H9 (cell line): ENCODE data around the gene ST3GAL6. TPM values are rescaled to one million over a fixed set of nuclear protein-coding genes. Genes with fewer than 3 reads are reported as not detected.

Experiments used
- DNase-seq: peaks from one replicate; pipeline ENCODE4 v3.0.0-alpha.2; 2017
- H2AFZ ChIP-seq: one replicate; pipeline ENCODE4 v1.6.1; 2013; ENCODE audit warnings: mild to moderate bottlenecking, low read length, control low read depth, moderate library complexity
- H2AK5ac ChIP-seq: 2 replicates; pipeline ENCODE4 v1.6.1; 2013; ENCODE audit warnings: low read length, control low read depth, mixed read lengths; ENCODE audit not compliant: insufficient read length
- H2BK120ac ChIP-seq: one replicate; pipeline ENCODE4 v1.6.1; 2013; ENCODE audit warnings: low read depth, mild to moderate bottlenecking, low read length, control low read depth, inconsistent platforms; ENCODE audit not compliant: poor library complexity, severe bottlenecking
- H2BK12ac ChIP-seq: 2 replicates; pipeline ENCODE4 v1.6.1; 2013; ENCODE audit warnings: low read length, control low read depth, mixed read lengths, low read depth; ENCODE audit not compliant: insufficient read length
- H2BK15ac ChIP-seq: 2 replicates; pipeline ENCODE4 v1.6.1; 2013; ENCODE audit warnings: low read depth, low read length, control low read depth
- H2BK20ac ChIP-seq: one replicate; pipeline ENCODE4 v1.6.1; 2013; ENCODE audit warnings: low read depth, mild to moderate bottlenecking, low read length, control low read depth, inconsistent platforms; ENCODE audit not compliant: poor library complexity, severe bottlenecking
- H2BK5ac ChIP-seq: 2 replicates; pipeline ENCODE4 v1.6.1; 2013; ENCODE audit warnings: low read length, control low read depth, mixed read lengths; ENCODE audit not compliant: insufficient read length
- H3K14ac ChIP-seq: 2 replicates; pipeline ENCODE4 v1.6.1; 2013; ENCODE audit warnings: low read length, control low read depth; ENCODE audit not compliant: insufficient read depth
- H3K18ac ChIP-seq: 2 replicates; pipeline ENCODE4 v1.6.1; 2013; ENCODE audit warnings: low read depth, mild to moderate bottlenecking, mixed read lengths, low read length, control low read depth; ENCODE audit not compliant: insufficient read length
- H3K23ac ChIP-seq: 2 replicates; pipeline ENCODE4 v1.6.1; 2013; ENCODE audit warnings: low read length, control low read depth, mixed read lengths, low read depth; ENCODE audit not compliant: insufficient read length
- H3K23me2 ChIP-seq: 2 replicates; pipeline ENCODE4 v1.6.1; 2013; ENCODE audit warnings: low read depth, mild to moderate bottlenecking, mixed read lengths, low read length, control low read depth; ENCODE audit not compliant: insufficient read length, poor library complexity, severe bottlenecking
- H3K27ac ChIP-seq: 2 replicates; pipeline ENCODE4 v1.5.1; 2013; ENCODE audit warnings: low read length, control low read depth, mixed read lengths, low read depth; ENCODE audit not compliant: insufficient read length
- H3K27me3 ChIP-seq: 2 replicates; pipeline ENCODE4 v1.6.1; 2013; ENCODE audit warnings: low read length, control low read depth, inconsistent platforms; ENCODE audit not compliant: insufficient read depth
- H3K4ac ChIP-seq: 2 replicates; pipeline ENCODE4 v1.6.1; 2013; ENCODE audit warnings: low read depth, mild to moderate bottlenecking, control low read depth, inconsistent platforms, low read length, moderate library complexity
- H3K4me1 ChIP-seq: 2 replicates; pipeline ENCODE4 v1.6.1; 2013; ENCODE audit warnings: low read length, control low read depth, inconsistent platforms; ENCODE audit not compliant: insufficient read depth
- H3K4me2 ChIP-seq: 2 replicates; pipeline ENCODE4 v1.6.1; 2013; ENCODE audit warnings: low read length, control low read depth, mixed read lengths; ENCODE audit not compliant: insufficient read length, insufficient read depth
- H3K56ac ChIP-seq: 2 replicates; pipeline ENCODE4 v1.6.1; 2013; ENCODE audit warnings: low read depth, mild to moderate bottlenecking, mixed read lengths, low read length, control low read depth; ENCODE audit not compliant: insufficient read length
- H3K79me1 ChIP-seq: 2 replicates; pipeline ENCODE4 v1.6.1; 2013; ENCODE audit warnings: low read depth, mild to moderate bottlenecking, moderate library complexity, low read length, control low read depth, inconsistent platforms; ENCODE audit not compliant: insufficient read depth, poor library complexity, severe bottlenecking
- H3K79me2 ChIP-seq: 2 replicates; pipeline ENCODE4 v1.6.1; 2013; ENCODE audit warnings: low read length, control low read depth, inconsistent platforms; ENCODE audit not compliant: insufficient read depth
- H3K9ac ChIP-seq: 2 replicates; pipeline ENCODE4 v1.6.1; 2013; ENCODE audit warnings: low read length, control low read depth, mixed read lengths; ENCODE audit not compliant: insufficient read length; ENCODE audit errors: extremely low read depth
- H3K9me3 ChIP-seq: one replicate; pipeline ENCODE4 v1.6.1; 2013; ENCODE audit warnings: low read depth, low read length, inconsistent platforms; ENCODE audit not compliant: control insufficient read depth
- H3T11ph ChIP-seq: one replicate; pipeline ENCODE4 v1.6.1; 2013; ENCODE audit warnings: mild to moderate bottlenecking, low read length, control low read depth, inconsistent platforms
- H4K20me1 ChIP-seq: one replicate; pipeline ENCODE4 v1.6.1; 2013; ENCODE audit not compliant: control insufficient read depth, insufficient read length, insufficient read depth
- H4K5ac ChIP-seq: 2 replicates; pipeline ENCODE4 v1.6.1; 2013; ENCODE audit warnings: low read depth, mild to moderate bottlenecking, mixed read lengths, low read length, control low read depth; ENCODE audit not compliant: insufficient read length
- H4K8ac ChIP-seq: replicated peaks from 2 replicates; pipeline ENCODE4 v1.6.1; 2013; ENCODE audit warnings: low read length, control low read depth, mixed read lengths, low read depth; ENCODE audit not compliant: insufficient read length
- H4K91ac ChIP-seq: 2 replicates; pipeline ENCODE4 v1.6.1; 2013; ENCODE audit warnings: low read depth, mild to moderate bottlenecking, moderate library complexity, mixed read lengths, low read length, control low read depth; ENCODE audit not compliant: insufficient read length
- H3K27ac Mint-ChIP-seq, 3 experiments: 2 replicates in 2 of 3; 3 replicates in 1 of 3; pipeline ENCODE4 v1.8.0; 2020 to 2021; ENCODE audit warnings: mixed read lengths in 3 of 3, mild to moderate bottlenecking in 1 of 3, moderate library complexity in 1 of 3
- H3K27me3 Mint-ChIP-seq: 2 replicates; pipeline ENCODE4 v1.8.0; 2021; ENCODE audit warnings: low read depth, mild to moderate bottlenecking, moderate library complexity, mixed read lengths
- H3K36me3 Mint-ChIP-seq, 3 experiments: 2 replicates in 2 of 3; 3 replicates in 1 of 3; pipeline ENCODE4 v1.8.0; 2020 to 2021; ENCODE audit warnings: low read depth in 3 of 3, mixed read lengths in 3 of 3; ENCODE audit not compliant: insufficient read depth in 1 of 3
- H3K4me1 Mint-ChIP-seq, 2 experiments: 2 replicates each; pipeline ENCODE4 v1.8.0; 2020; ENCODE audit warnings: mixed read lengths in 2 of 2
- H3K4me3 Mint-ChIP-seq, 2 experiments: 2 replicates in 1 of 2; 3 replicates in 1 of 2; pipeline ENCODE4 v1.8.0; 2020 to 2021; ENCODE audit warnings: mild to moderate bottlenecking in 2 of 2, mixed read lengths in 2 of 2, moderate library complexity in 1 of 2
- H3K9me3 Mint-ChIP-seq, 2 experiments: 2 replicates in 1 of 2; 3 replicates in 1 of 2; pipeline ENCODE4 v1.8.0; 2020; ENCODE audit warnings: mild to moderate bottlenecking in 2 of 2, mixed read lengths in 2 of 2, moderate library complexity in 1 of 2
- CTCF ChIP-seq: fragments of 200-600 bp; sonication (generic); conservative IDR thresholded peaks from 3 replicates; pipeline ENCODE4 v1.8.0; 2021; ENCODE audit warnings: antibody characterized with exemption, mild to moderate bottlenecking
- WGBS: extraction: QIAGEN DNeasy Blood & Tissue Kit; methylation state at CpG from one replicate; pipeline ENCODE4 v1.1.7; 2013; ENCODE audit warnings: missing lambda C conversion rate, low lambda C conversion rate, mixed read lengths; ENCODE audit not compliant: insufficient read length; ENCODE audit errors: extremely low coverage; 5-methylcytosine and 5-hydroxymethylcytosine counted together
- total RNA-seq: library from RNA; stranded (reverse); gene quantifications from 2 replicates; pipeline ENCODE4 v1.2.1, GENCODE V29; 2021

The ST3GAL6 gene
- total RNA-seq, 1 experiment from 2014 or later = 6.4 TPM

GRCh38 chr3:98839846-98840245 is 76.7 kb downstream of the ST3GAL6 start:
- no peak overlapping the region for H4K5ac ChIP-seq
- H3K23me2 ChIP-seq = no peaks in the 10 kb centered on the region
- no peaks in the 10 kb centered on the region; the same call in 1 of the 2 replicates for H3K27me3 Mint-ChIP-seq
- H2BK120ac ChIP-seq = no peak overlapping the region
- no peaks in the 10 kb centered on the region for H4K20me1 ChIP-seq
- peaks cover 11 to 14% of the 10 kb centered on the region in 2 experiments for H3K9me3 Mint-ChIP-seq
- no peaks in the 10 kb centered on the region for H3K4me1 ChIP-seq
- H3K27ac Mint-ChIP-seq = no peak overlapping the region
- no peak overlapping the region for H2AFZ ChIP-seq
- H3K4me3 Mint-ChIP-seq = no peak overlapping the region
- H3K56ac ChIP-seq = no peak overlapping the region
- DNase-seq = no peak
- H3K9me3 ChIP-seq = no peaks in the 10 kb centered on the region
- no peaks in the 10 kb centered on the region for H3K27me3 ChIP-seq
- no peak overlapping the region for H3K9ac ChIP-seq
- no peaks in the 10 kb centered on the region for H3K4me1 Mint-ChIP-seq
- no peak overlapping the region for H2AK5ac ChIP-seq
- H3T11ph ChIP-seq = no peak overlapping the region
- peaks cover 24 to 29% (median 29%) of the 10 kb centered on the region in 3 experiments for H3K36me3 Mint-ChIP-seq
- H2BK15ac ChIP-seq = no peak overlapping the region
- no CpG with 5 or more reads among the region's 3 CpGs for WGBS
- H3K79me2 ChIP-seq = no peaks in the 10 kb centered on the region
- no peak overlapping the region for H2BK20ac ChIP-seq
- H3K79me1 ChIP-seq = no peaks in the 10 kb centered on the region
- no peak for TF ChIP-seq CTCF
- no peak overlapping the region for H3K4me2 ChIP-seq
- H3K18ac ChIP-seq = no peak overlapping the region
- no peak overlapping the region for H3K27ac ChIP-seq
- no peak overlapping the region for H2BK12ac ChIP-seq
- no peak overlapping the region for H3K4ac ChIP-seq
- no peak overlapping the region for H3K23ac ChIP-seq
- no peak overlapping the region for H4K8ac ChIP-seq
- H3K14ac ChIP-seq = no peak overlapping the region
- no peak overlapping the region for H2BK5ac ChIP-seq
- no peak overlapping the region for H4K91ac ChIP-seq
